IMR-90 (cell line): ENCODE data around the gene VNN1. TPM values are rescaled to one million over a fixed set of nuclear protein-coding genes. Genes with fewer than 3 reads are reported as not detected.
"Not testable (repeated sequence)": the region's sequence is repeated elsewhere in the genome, so short reads cannot be mapped to it uniquely, and the experiment has no call there.

Experiments used
- ATAC-seq: fragments of 200-7000 bp; cut with Tn5 transposase; 2 replicates; pipeline ENCODE4 v1.9.1; 2020; ENCODE audit warnings: low read depth, mild to moderate bottlenecking, moderate library complexity
- BruUV-seq: library from RNA; stranded (reverse); fragments of 400-500 nt; replicated peaks from 2 replicates; lab custom pipeline; 2021; lab: Mats Ljungman, UMichigan
- CTCF ChIA-PET: fragments of 300-600 bp; formaldehyde crosslinking; extraction: SDS; loops from one replicate; lab custom pipeline; 2021; ENCODE audit warnings: antibody characterized with exemption; lab: Yijun Ruan, JAX
- POLR2A ChIA-PET: fragments of 300-600 bp; sonication (Branson Sonifier 250); formaldehyde crosslinking; loops from one replicate; lab custom pipeline; 2022; ENCODE audit warnings: antibody characterized with exemption; ENCODE audit not compliant: unreplicated experiment; lab: Charles Lee
- DNase-seq: peaks from one replicate; pipeline ENCODE4 v3.0.0; 2013
- H2AFZ ChIP-seq: replicated peaks from 2 replicates; pipeline ENCODE3; 2013; ENCODE audit warnings: low read length, mild to moderate bottlenecking; ENCODE audit not compliant: poor library complexity
- H2AK5ac ChIP-seq: 2 replicates; pipeline ENCODE4 v1.6.1; 2013; ENCODE audit warnings: low read depth, low read length, inconsistent platforms
- H2AK9ac ChIP-seq: replicated peaks from 2 replicates; pipeline ENCODE3; 2013; ENCODE audit warnings: mild to moderate bottlenecking, low read depth, low read length, moderate library complexity; ENCODE audit not compliant: poor library complexity
- H2BK120ac ChIP-seq: 2 replicates; pipeline ENCODE4 v1.6.1; 2013; ENCODE audit warnings: low read depth, low read length, inconsistent platforms
- H2BK15ac ChIP-seq: 3 replicates; pipeline ENCODE4 v1.6.1; 2013; ENCODE audit warnings: low read depth, low read length, inconsistent platforms
- H2BK20ac ChIP-seq: 2 replicates; pipeline ENCODE4 v1.6.1; 2013; ENCODE audit warnings: low read depth, mild to moderate bottlenecking, inconsistent platforms, low read length, moderate library complexity
- H2BK5ac ChIP-seq: 2 replicates; pipeline ENCODE4 v1.6.1; 2013; ENCODE audit warnings: mild to moderate bottlenecking, low read depth, low read length, inconsistent platforms; ENCODE audit not compliant: poor library complexity, severe bottlenecking
- H3K14ac ChIP-seq: replicated peaks from 2 replicates; pipeline ENCODE4 v1.6.1; 2013; ENCODE audit warnings: low read depth, low read length, inconsistent platforms
- H3K18ac ChIP-seq: 2 replicates; pipeline ENCODE4 v1.6.1; 2013; ENCODE audit warnings: low read depth, low read length, control low read depth
- H3K23ac ChIP-seq: 2 replicates; pipeline ENCODE4 v1.6.1; 2013; ENCODE audit warnings: low read depth, low read length, inconsistent platforms
- H3K27ac ChIP-seq: 2 replicates; pipeline ENCODE4 v1.5.1; 2013; ENCODE audit warnings: mild to moderate bottlenecking, control low read depth, low read length; ENCODE audit not compliant: insufficient read depth
- H3K27me3 ChIP-seq: 2 replicates; pipeline ENCODE4 v1.6.1; 2013; ENCODE audit warnings: low read length; ENCODE audit not compliant: control insufficient read depth, insufficient read depth
- H3K36me3 ChIP-seq: 2 replicates; pipeline ENCODE4 v1.6.1; 2013; ENCODE audit warnings: low read length, mixed read lengths; ENCODE audit not compliant: control insufficient read depth, insufficient read depth
- H3K4ac ChIP-seq: 2 replicates; pipeline ENCODE4 v1.6.1; 2013; ENCODE audit warnings: low read depth, low read length, inconsistent platforms
- H3K4me1 ChIP-seq: 2 replicates; pipeline ENCODE4 v1.6.1; 2013; ENCODE audit warnings: low read length, mixed read lengths; ENCODE audit not compliant: control insufficient read depth, insufficient read depth
- H3K4me2 ChIP-seq: 2 replicates; pipeline ENCODE4 v1.6.1; 2013; ENCODE audit warnings: low read depth, mild to moderate bottlenecking, control low read depth, low read length, moderate library complexity
- H3K4me3 ChIP-seq: 2 replicates; pipeline ENCODE4 v1.5.1; 2013; ENCODE audit warnings: low read depth, mild to moderate bottlenecking, control low read depth, low read length, moderate library complexity; ENCODE audit not compliant: insufficient read depth
- H3K56ac ChIP-seq: 2 replicates; pipeline ENCODE4 v1.6.1; 2013; ENCODE audit warnings: low read length, inconsistent platforms; ENCODE audit not compliant: insufficient read depth; ENCODE audit errors: extremely low read depth
- H3K79me1 ChIP-seq, 2 experiments: 2 replicates each; pipeline ENCODE4 v1.6.1; 2013; ENCODE audit warnings: low read length in 2 of 2, inconsistent platforms in 1 of 2, low read depth in 1 of 2
- H3K9ac ChIP-seq: 2 replicates; pipeline ENCODE4 v1.6.1; 2013; ENCODE audit warnings: low read depth, low read length, control low read depth
- H3K9me1 ChIP-seq: 2 replicates; pipeline ENCODE4 v1.6.1; 2013; ENCODE audit warnings: low read length, inconsistent platforms; ENCODE audit not compliant: insufficient read depth
- H3K9me3 ChIP-seq: 2 replicates; pipeline ENCODE4 v1.6.1; 2013; ENCODE audit warnings: low read length; ENCODE audit not compliant: control insufficient read depth, insufficient read depth
- H4K20me1 ChIP-seq: 2 replicates; pipeline ENCODE4 v1.6.1; 2013; ENCODE audit warnings: low read length, inconsistent platforms; ENCODE audit not compliant: insufficient read depth
- H4K5ac ChIP-seq: 2 replicates; pipeline ENCODE4 v1.6.1; 2013; ENCODE audit warnings: mild to moderate bottlenecking, low read depth, low read length, control low read depth
- H4K8ac ChIP-seq, 2 experiments: 2 replicates each; pipeline ENCODE4 v1.6.1; 2013; ENCODE audit warnings: low read depth in 2 of 2, low read length in 2 of 2, control low read depth in 1 of 2, inconsistent platforms in 1 of 2
- H4K91ac ChIP-seq: 2 replicates; pipeline ENCODE4 v1.6.1; 2013; ENCODE audit warnings: low read depth, low read length, inconsistent platforms; ENCODE audit not compliant: insufficient read depth
- WGBS, 2 experiments: methylation state at CpG; one replicate each; pipeline versions ENCODE4 v1.1.5 to v1.1.7; 2013; ENCODE audit warnings: missing lambda C conversion rate in 2 of 2; ENCODE audit not compliant: insufficient read length in 1 of 2; ENCODE audit errors: extremely low coverage in 2 of 2; 5-methylcytosine and 5-hydroxymethylcytosine counted together
- dilution Hi-C: fragments of 300-500 bp; cut with HindIII; formaldehyde crosslinking; loops from one replicate; pipeline ENCODE4 v1.14.3; 2018; ENCODE audit warnings: low sequenced_read_pairs; ENCODE audit not compliant: unreplicated experiment
- in situ Hi-C: fragments of 300-500 bp; cut with MboI; formaldehyde crosslinking; loops from 3 replicates; pipeline ENCODE4 v1.14.3; 2019; ENCODE audit warnings: low sequenced_read_pairs, inconsistent platforms, mixed read lengths
- intact Hi-C: fragments of 100-400 bp; cut with micrococcal nuclease; formaldehyde crosslinking; loops from 2 replicates; pipeline ENCODE4 v1.10.0; 2022
- polyA plus RNA-seq, 3 experiments: library from polyadenylated mRNA; depleted of rRNA; stranded (reverse); fragments of >200 nt; gene quantifications; 2 replicates each; pipeline ENCODE4 v1.2.3, GENCODE V29; 2012; ENCODE audit warnings: low replicate concordance in 1 of 3
- total RNA-seq: library from RNA; depleted of rRNA; stranded (reverse); fragments of >200 nt; gene quantifications from 2 replicates; pipeline ENCODE4 v1.2.3, GENCODE V29; 2012

VNN1 gene
- total and polyA plus RNA-seq, 2 of the 4 experiments (the other 2 are of a cell fraction) = 0.07 TPM; not detected in 1

GRCh38 chr6:132635288-132635687, 78.6 kb downstream of the VNN1 start:
- BruUV-seq, H3K18ac ChIP-seq, H3K27ac ChIP-seq, H3K4me1 ChIP-seq, intact Hi-C loops, H3K9me1 ChIP-seq, H3K23ac ChIP-seq, H3K9ac ChIP-seq, in situ Hi-C loops, H2BK5ac ChIP-seq, H2BK15ac ChIP-seq, H4K91ac ChIP-seq, H3K4me3 ChIP-seq, H4K5ac ChIP-seq, H2BK20ac ChIP-seq, H4K20me1 ChIP-seq, dilution Hi-C loops, POLR2A ChIA-PET, H2AFZ ChIP-seq, ATAC-seq, H3K56ac ChIP-seq, H3K9me3 ChIP-seq, H2AK5ac ChIP-seq, H2AK9ac ChIP-seq, H4K8ac ChIP-seq, H3K14ac ChIP-seq, DNase-seq, H3K36me3 ChIP-seq, H3K79me1 ChIP-seq, H3K4me2 ChIP-seq, H2BK120ac ChIP-seq, H3K4ac ChIP-seq: not testable (repeated sequence)
- no CpG with 5 or more reads among the region's 3 CpGs for WGBS, 2 experiments
- CTCF ChIA-PET = interaction anchor here (0.6 kb wide), 1 partner anchor 33 kb away, joined by 7 read pairs; no protein-coding TSS in a partner anchor
- H3K27me3 ChIP-seq = peaks cover 25% of the 10 kb centered on the region
